MM.1S (cell line): ENCODE measurements around the gene INPP5D.

Experiments
- EZH2 ChIP-seq: fragments of 300-600 bp; sonication (generic); optimal IDR thresholded peaks from 2 replicates; pipeline ENCODE3; 2017; ENCODE audit warnings: low read depth, mild to moderate bottlenecking, antibody characterized with exemption, low read length, mixed read lengths
- TF ChIP-seq, protein P1 (sequence below): fragments of 300-600 bp; sonication (generic); IDR thresholded peaks from 2 replicates; pipeline ENCODE4 v1.5.1; 2016; ENCODE audit warnings: antibody characterized with exemption, low read length, mixed read lengths

DNA sequence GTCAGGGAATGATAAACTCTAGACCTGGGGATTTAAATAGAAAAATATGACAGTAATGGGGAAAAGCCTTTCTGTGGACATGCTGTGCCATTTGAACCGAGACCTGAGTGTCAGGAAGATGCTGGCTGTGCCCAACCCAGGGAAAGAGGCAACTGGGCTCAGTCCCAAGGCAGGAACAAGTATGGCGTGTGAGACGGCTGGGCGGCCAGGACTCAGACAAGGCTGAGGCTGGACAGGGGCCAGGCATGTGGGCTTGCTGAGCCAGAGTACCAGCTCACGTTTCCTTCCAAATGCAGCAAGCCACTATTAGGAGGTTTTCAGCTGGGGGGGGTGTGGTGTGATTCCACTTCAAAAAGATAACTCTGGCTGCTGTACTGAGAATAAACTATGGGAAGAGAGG lies 92.4 kb downstream of the INPP5D start:
- no peak for TF ChIP-seq EZH2
- TF ChIP-seq, protein P1, sequence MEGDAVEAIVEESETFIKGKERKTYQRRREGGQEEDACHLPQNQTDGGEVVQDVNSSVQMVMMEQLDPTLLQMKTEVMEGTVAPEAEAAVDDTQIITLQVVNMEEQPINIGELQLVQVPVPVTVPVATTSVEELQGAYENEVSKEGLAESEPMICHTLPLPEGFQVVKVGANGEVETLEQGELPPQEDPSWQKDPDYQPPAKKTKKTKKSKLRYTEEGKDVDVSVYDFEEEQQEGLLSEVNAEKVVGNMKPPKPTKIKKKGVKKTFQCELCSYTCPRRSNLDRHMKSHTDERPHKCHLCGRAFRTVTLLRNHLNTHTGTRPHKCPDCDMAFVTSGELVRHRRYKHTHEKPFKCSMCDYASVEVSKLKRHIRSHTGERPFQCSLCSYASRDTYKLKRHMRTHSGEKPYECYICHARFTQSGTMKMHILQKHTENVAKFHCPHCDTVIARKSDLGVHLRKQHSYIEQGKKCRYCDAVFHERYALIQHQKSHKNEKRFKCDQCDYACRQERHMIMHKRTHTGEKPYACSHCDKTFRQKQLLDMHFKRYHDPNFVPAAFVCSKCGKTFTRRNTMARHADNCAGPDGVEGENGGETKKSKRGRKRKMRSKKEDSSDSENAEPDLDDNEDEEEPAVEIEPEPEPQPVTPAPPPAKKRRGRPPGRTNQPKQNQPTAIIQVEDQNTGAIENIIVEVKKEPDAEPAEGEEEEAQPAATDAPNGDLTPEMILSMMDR = no peak
